ENCODE data around the gene CATSPER3. TPM values are rescaled to one million over a fixed set of nuclear protein-coding genes. Genes with fewer than 3 reads are reported as not detected.

CATSPER3 gene
- polyA plus RNA-seq, 2 of the 4 experiments (the other 2 are of a cell fraction): 0.41 to 0.74 TPM

GRCh38 chr5:134945041-134945440 is 22.7 kb upstream of the CATSPER3 start:
- ATAC-seq (no peak), DNase-seq (ENCODE audit: low read depth in 1 of 2, low spot score in 1 of 2) (no peak), FAIRE-seq (no peak)
- ChIA-PET CTCF (interaction anchor here (1.1 to 2.2 kb wide), 3 partner anchors 8 to 246 kb away, joined by 3 to 7 read pairs (median 3); no protein-coding TSS in a partner anchor), POLR2A (no interaction called here)
- WGBS (ENCODE audit: missing lambda C conversion rate): 88% methylated on average over 2 of the region's 2 CpGs
- H3K4me3 ChIP-seq: no peak overlapping the region
- H3K4me2 ChIP-seq: no peak overlapping the region
- no peak overlapping the region for H3K27ac ChIP-seq
- H3K9me3 ChIP-seq: no peaks in the 10 kb centered on the region
- no peak for TF ChIP-seq JUN (IDR thresholded peaks at IDR 0.05)
- TF ChIP-seq NR3C1 (IDR thresholded peaks at IDR 0.05): no peak
- H3K4me1 ChIP-seq: no peaks in the 10 kb centered on the region

DNA sequence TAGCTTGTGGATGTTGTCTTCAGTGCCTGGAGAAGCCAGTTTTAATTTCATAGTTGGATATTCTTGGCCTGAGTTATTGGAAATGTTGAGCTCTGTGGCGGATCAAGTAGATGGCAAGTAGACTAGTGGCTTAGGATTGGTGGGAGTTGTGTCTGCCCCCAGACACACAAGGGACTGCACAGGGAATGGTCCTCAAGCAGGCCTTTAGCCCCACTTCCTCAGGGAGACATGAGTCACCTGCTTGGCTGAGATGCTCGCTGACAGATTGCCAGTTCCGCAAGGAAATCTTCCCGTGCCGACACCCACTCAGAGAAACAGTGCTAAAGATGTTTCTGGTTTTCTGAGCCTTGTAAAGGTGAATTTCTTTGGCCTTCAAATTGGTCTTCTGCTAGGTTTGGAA is 18.8 kb upstream of the CATSPER3 start:
- no peaks in the 10 kb centered on the region for H3K4me1 ChIP-seq
- POLR2A ChIA-PET: interaction anchor here (0.7 kb wide), 1 partner anchor 407 kb away, joined by 3 read pairs; no protein-coding TSS in a partner anchor
- H3K27ac ChIP-seq: no peak overlapping the region
- peaks cover 7% of the 10 kb centered on the region for H3K9me3 ChIP-seq
- 92% methylated on average over 5 of the region's 5 CpGs for WGBS (ENCODE audit: missing lambda C conversion rate)
- ATAC-seq (no peak), FAIRE-seq (no peak), DNase-seq (ENCODE audit: low read depth in 1 of 2, low spot score in 1 of 2) (no peak)
- no peak overlapping the region for H3K4me3 ChIP-seq
- no peak overlapping the region for H3K4me2 ChIP-seq
- CTCF ChIA-PET: interaction anchor here (0.8 to 1.4 kb wide), 4 partner anchors 9 to 242 kb away, joined by 3 to 4 read pairs (median 3); partner anchors contain the start of gene PCBD2
- no peak for TF ChIP-seq CTCF (IDR thresholded peaks at IDR 0.05)
- TF ChIP-seq, protein P1, sequence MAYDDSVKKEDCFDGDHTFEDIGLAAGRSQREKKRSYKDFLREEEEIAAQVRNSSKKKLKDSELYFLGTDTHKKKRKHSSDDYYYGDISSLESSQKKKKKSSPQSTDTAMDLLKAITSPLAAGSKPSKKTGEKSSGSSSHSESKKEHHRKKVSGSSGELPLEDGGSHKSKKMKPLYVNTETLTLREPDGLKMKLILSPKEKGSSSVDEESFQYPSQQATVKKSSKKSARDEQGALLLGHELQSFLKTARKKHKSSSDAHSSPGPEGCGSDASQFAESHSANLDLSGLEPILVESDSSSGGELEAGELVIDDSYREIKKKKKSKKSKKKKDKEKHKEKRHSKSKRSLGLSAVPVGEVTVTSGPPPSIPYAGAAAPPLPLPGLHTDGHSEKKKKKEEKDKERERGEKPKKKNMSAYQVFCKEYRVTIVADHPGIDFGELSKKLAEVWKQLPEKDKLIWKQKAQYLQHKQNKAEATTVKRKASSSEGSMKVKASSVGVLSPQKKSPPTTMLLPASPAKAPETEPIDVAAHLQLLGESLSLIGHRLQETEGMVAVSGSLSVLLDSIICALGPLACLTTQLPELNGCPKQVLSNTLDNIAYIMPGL (CRISPR knock-in tag; IDR thresholded peaks at IDR 0.05; ENCODE audit: borderline replicate concordance): no peak
- TF ChIP-seq BCL3 (IDR thresholded peaks at IDR 0.05): no peak
- TF ChIP-seq TFCP2L1 (CRISPR knock-in tag; IDR thresholded peaks at IDR 0.05): no peak
- no peak for TF ChIP-seq MAFK (IDR thresholded peaks at IDR 0.05; ENCODE audit: partially characterized antibody)
- TF ChIP-seq NR3C1 (IDR thresholded peaks at IDR 0.05): no peak
- TF ChIP-seq ZSCAN20 (CRISPR knock-in tag; IDR thresholded peaks at IDR 0.05): no peak
- no peak for TF ChIP-seq SMC3 (IDR thresholded peaks at IDR 0.05)
- TF ChIP-seq ZNF302 (CRISPR knock-in tag; IDR thresholded peaks at IDR 0.05): no peak
- TF ChIP-seq, protein P2, sequence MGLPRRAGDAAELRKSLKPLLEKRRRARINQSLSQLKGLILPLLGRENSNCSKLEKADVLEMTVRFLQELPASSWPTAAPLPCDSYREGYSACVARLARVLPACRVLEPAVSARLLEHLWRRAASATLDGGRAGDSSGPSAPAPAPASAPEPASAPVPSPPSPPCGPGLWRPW (IDR thresholded peaks at IDR 0.05): no peak
- TF ChIP-seq CEBPB (IDR thresholded peaks at IDR 0.05): no peak
- no peak for TF ChIP-seq NFE2L2 (conservative IDR thresholded peaks at IDR 0.05; ENCODE audit: low read length)
- no peak for TF ChIP-seq KDM1A (IDR thresholded peaks at IDR 0.05; ENCODE audit: low read depth)
- no peak for TF ChIP-seq HOXB5 (CRISPR knock-in tag; IDR thresholded peaks at IDR 0.05)
- no peak for TF ChIP-seq POLR2A (IDR thresholded peaks at IDR 0.05; ENCODE audit: low read length)
- TF ChIP-seq HEYL (CRISPR knock-in tag; IDR thresholded peaks at IDR 0.05): no peak
- no peak for TF ChIP-seq ATOH8 (CRISPR knock-in tag; IDR thresholded peaks at IDR 0.05; ENCODE audit: low read depth)
- TF ChIP-seq FOXS1 (CRISPR knock-in tag; IDR thresholded peaks at IDR 0.05): no peak
